Skin of body (tissue), 2 donors: Measurements from ENCODE around the gene CKMT2. TPM values are rescaled to one million over a fixed set of nuclear protein-coding genes. Genes with fewer than 3 reads are reported as not detected.

Experiments used
- DNase-seq: peaks from one replicate; lab custom pipeline; 2025; lab: John Stamatoyannopoulos, UW
- total RNA-seq: library from RNA; depleted of rRNA; stranded (reverse); fragments of >200 nt; gene quantifications from one replicate; pipeline ENCODE4 v1.2.3, GENCODE V29; 2014

CKMT2 gene
- 20.3 TPM for total RNA-seq

DNA sequence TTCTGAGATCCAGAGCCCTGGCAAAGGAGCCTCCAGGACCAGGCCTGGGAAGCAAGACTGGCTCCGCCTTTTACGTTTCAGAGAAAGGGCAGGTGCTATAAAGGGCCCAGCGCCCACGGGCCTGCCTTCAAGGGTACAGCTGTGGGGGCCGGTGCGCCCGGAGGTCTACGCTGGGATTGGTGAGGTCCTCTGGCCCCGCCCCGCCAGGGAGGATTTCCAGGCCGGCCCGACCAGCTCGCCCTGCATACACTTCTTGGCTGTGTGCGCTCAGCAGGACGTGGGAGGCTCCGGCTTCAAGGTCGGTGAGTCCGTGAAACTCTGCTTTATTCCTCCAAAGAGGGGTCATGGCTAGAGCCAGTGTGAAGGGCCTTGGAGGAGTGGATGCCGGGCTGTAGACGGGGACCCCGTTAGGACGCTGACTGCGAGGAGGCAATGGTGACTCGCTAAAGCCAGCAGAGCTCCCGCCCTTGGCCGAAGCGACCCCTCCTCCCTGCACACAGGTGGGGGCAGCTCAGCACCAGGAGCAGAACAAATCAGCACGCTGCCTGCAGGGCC lies at the start of gene CKMT2:
Gene CKMT2 (plus strand): TSS at position 243 of the 555 bp plus-strand sequence. CDS start 17,811 bp downstream, outside the sequence.
- DNase-seq = no peak

DNA sequence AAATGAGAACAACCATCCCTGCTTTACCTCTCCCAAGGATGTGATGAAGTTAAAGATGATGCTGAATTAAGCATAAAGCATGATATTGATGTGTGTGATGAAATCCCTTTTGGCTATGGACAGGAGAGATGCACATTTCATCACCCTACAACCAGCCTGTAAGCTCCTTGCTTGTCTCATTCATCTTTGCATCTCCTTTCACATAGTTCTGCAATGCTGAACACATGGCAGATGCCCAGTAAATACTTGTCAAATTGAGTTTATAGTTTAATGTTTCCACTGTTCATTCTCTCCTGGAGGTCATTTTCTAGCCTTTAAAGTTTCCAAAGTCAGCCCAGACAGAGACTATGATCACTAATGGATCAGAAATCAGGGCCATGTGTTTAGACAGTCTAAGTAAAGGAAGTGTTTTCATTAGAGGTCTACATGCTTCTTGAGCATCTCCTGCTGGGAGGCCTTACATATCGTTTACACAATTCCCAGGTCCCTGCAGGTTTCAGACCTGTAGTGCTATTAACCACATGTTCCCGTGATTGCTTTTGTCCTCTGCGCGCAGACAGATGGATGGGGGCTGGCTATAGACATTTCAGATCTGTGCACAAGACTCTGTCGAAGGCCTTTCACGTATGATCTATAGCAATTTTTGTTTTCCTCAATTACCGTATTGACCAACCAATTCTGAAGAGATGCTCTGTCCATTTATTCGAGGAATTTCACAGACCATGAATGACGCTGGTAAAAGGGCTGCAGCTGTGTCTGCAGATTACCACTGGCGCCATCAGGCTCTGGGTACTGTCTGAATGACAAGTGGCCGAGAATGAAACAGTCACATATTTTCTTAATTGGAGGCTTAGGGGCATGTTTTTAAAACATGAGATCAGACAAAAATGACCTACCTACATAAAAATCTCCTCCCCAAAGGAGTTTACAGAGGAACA lies 49.0 kb upstream of the CKMT2 start:
- DNase-seq = no peak

DNA sequence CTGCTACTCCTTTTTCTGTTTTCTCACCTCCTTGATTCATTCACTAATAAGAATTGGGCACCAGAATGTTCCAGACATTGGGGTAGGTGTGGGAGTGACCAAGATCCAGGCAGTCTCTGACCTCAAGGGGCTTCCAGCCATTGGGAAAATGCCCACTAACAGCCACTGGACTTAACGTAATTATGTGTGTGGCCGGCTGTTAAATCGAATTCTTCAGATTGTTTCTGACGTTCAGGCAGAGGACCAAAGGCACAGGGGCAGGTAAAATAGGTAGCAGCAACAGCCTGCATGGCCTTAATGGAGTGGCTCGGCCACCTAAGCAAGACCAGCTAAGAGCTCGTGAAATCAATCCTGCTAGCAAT lies 48.4 kb upstream of the CKMT2 start:
- DNase-seq = no peak

GRCh38 chr5:81187885-81188284 lies 45.2 kb upstream of the CKMT2 start:
- DNase-seq = no peak

GRCh38 chr5:81188962-81189361 lies 44.2 kb upstream of the CKMT2 start:
- no peak for DNase-seq

- no peak for DNase-seq
Observed at GRCh38 chr5:81189875-81190498, 43.1 kb upstream of the CKMT2 start.

- DNase-seq = no peak
Observed at GRCh38 chr5:81191726-81192372, 41.3 kb upstream of the CKMT2 start.

DNA sequence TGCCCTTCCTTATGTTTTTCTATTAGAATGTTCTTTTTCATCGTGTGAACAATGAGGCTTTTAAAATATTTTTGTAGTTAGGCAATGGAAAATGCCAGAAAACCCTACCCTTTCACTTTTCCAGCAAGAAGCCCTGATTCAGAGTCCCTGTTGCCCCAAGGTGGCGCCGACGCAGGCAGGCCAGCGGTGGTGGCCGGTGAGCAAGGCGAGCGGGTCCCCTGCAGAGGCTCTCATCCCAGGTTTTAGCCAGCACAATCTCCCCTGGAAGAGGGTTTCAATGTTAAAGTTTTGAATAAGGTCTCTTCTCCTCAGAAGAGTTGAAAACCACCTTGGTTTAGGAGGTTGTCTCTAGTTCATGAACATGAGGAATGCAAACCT lies 40.8 kb upstream of the CKMT2 start:
- no peak for DNase-seq

GRCh38 chr5:81194633-81195334 lies 38.3 kb upstream of the CKMT2 start:
- DNase-seq = peak; percentile 20

- no peak for DNase-seq
Observed at GRCh38 chr5:81195335-81195929, 37.7 kb upstream of the CKMT2 start.

DNA sequence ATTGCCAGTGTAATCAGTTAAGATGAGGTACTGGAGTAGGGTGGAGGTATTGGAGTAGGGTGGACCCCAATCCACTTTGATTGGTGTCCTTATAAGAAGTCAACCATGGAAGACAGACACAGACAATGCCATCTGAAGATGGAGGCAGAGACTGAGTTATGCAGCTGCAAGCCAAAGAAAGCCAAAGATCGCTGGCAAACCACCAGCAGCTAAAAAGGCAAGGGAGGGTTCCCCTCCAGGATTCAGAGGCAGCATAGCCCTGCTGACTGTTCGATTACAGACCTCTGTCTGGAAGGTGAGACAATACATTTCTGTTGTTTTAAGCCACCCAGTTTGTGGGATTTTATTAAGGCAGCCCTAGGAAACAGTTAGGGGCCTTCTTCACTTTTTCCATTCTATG lies 30.5 kb upstream of the CKMT2 start:
- no peak for DNase-seq

GRCh38 chr5:81203729-81204128 lies 29.4 kb upstream of the CKMT2 start:
- no peak for DNase-seq

GRCh38 chr5:81204205-81204604 lies 28.9 kb upstream of the CKMT2 start:
- DNase-seq = no peak

- DNase-seq = no peak
Observed at GRCh38 chr5:81205058-81205457, 28.1 kb upstream of the CKMT2 start.

GRCh38 chr5:81207009-81207408 lies 26.1 kb upstream of the CKMT2 start:
- no peak for DNase-seq

DNA sequence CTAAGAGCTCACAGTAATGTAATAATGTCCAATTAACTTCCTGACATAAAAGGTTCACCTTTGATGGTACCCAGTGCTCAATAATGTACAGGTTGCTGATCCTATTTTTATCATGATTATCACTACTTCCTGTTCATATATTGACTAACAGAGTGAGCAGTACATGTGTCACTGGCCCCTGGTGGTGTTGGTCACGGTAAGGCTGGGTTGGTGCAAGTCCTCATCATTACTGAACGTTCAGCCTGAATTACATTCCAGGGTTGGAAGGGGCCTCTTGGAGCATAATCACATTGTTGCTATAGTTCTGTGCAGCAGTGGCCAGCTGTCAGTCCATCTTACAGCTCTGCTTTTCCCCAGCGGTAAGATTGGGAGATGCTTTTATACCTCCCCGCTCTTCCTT lies 24.2 kb upstream of the CKMT2 start:
- DNase-seq = no peak

GRCh38 chr5:81209386-81209785 lies 23.7 kb upstream of the CKMT2 start:
- DNase-seq = no peak

DNA sequence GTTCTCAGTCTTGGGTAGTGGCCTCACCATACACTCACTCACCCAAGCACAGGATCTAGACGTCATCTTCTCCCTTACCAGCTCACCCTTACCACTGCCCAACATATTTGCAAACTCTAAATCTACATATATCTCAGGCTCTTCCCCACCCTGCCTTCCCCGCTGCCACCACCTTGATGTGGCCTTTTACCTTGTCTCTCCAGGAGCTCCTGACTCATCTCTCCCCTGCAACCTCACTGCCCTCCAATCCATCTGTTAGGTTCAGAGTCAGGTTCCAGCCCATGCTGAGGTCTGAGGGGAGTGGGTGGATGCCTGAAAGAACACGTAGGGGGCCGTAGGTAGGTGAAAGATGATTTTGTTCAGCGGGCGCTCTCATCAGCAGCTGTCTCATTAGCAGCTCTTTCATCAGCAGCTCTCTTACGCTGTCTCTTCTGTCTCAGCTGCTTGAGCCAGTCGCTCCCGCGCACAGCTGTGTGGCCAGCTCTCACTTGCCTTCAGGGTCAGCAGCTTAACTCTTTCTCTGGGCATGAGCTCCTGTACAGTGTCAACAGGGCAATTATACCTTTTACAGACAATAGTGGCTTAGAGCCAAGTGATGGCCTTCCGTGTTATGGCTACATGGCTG lies 23.1 kb upstream of the CKMT2 start:
- DNase-seq = no peak

- DNase-seq = no peak
Observed at GRCh38 chr5:81212211-81212751, 20.8 kb upstream of the CKMT2 start.

- no peak for DNase-seq
Observed at GRCh38 chr5:81213070-81213469, 20.1 kb upstream of the CKMT2 start.
